ENCODE measurements around the gene CAMK2D. TPM values are rescaled to one million over a fixed set of nuclear protein-coding genes. Genes with fewer than 3 reads are reported as not detected.
A peak's percentile ranks its signal among the peaks of the same experiment; 100 is the strongest.

CAMK2D gene
- polyA plus RNA-seq, 3 donors: 71.4 to 80.6 (median 79.8) TPM

- DNase-seq: peak; percentile 8
Observed at GRCh38 chr4:113575401-113575800, 186.1 kb downstream of the CAMK2D start.

GRCh38 chr4:113574636-113575103 is 186.9 kb downstream of the CAMK2D start:
- DNase-seq: peak; percentile 52

GRCh38 chr4:113572620-113573019 is 188.9 kb downstream of the CAMK2D start:
- DNase-seq: no peak

- no peak for DNase-seq
Observed at GRCh38 chr4:113566015-113566795, 195.3 kb downstream of the CAMK2D start.

GRCh38 chr4:113565702-113566012 is 195.9 kb downstream of the CAMK2D start:
- DNase-seq: no peak

GRCh38 chr4:113564493-113564892 is 197.0 kb downstream of the CAMK2D start:
- no peak for DNase-seq

- DNase-seq: no peak
Observed at GRCh38 chr4:113563691-113564378, 197.7 kb downstream of the CAMK2D start.

- DNase-seq: no peak
Observed at GRCh38 chr4:113561758-113562157, 199.8 kb downstream of the CAMK2D start.

GRCh38 chr4:113561092-113561491 is 200.4 kb downstream of the CAMK2D start:
- no peak for DNase-seq

GRCh38 chr4:113560579-113560978 is 201.0 kb downstream of the CAMK2D start:
- DNase-seq: no peak

GRCh38 chr4:113559947-113560346 is 201.6 kb downstream of the CAMK2D start:
- DNase-seq: no peak

- no peak for DNase-seq
Observed at GRCh38 chr4:113556382-113557134, 205.0 kb downstream of the CAMK2D start.

GRCh38 chr4:113555868-113556267 is 205.7 kb downstream of the CAMK2D start:
- no peak for DNase-seq

GRCh38 chr4:113553082-113553481 is 208.5 kb downstream of the CAMK2D start:
- no peak for DNase-seq

- no peak for DNase-seq
Observed at GRCh38 chr4:113550510-113550909, 211.0 kb downstream of the CAMK2D start.

- no peak for DNase-seq
Observed at GRCh38 chr4:113548303-113548702, 213.2 kb downstream of the CAMK2D start.

- DNase-seq: peak; percentile 85
Observed at GRCh38 chr4:113547487-113548042, 214.0 kb downstream of the CAMK2D start.

GRCh38 chr4:113541933-113542332 is 219.6 kb downstream of the CAMK2D start:
- no peak for DNase-seq

GRCh38 chr4:113540859-113541258 is 220.7 kb downstream of the CAMK2D start:
- DNase-seq: no peak

GRCh38 chr4:113539408-113539807 is 222.1 kb downstream of the CAMK2D start:
- DNase-seq: no peak

GRCh38 chr4:113537628-113538027 is 223.9 kb downstream of the CAMK2D start:
- no peak for DNase-seq

GRCh38 chr4:113537203-113537602 is 224.3 kb downstream of the CAMK2D start:
- DNase-seq: no peak
